ENCODE measurements around the gene OR10G4. TPM values are rescaled to one million over a fixed set of nuclear protein-coding genes. Genes with fewer than 3 reads are reported as not detected.

The OR10G4 gene
- total and polyA plus RNA-seq, 10 of the 15 experiments (the other 5 are each of a cell fraction or from before 2014, with no cell fraction given) = not detected

DNA sequence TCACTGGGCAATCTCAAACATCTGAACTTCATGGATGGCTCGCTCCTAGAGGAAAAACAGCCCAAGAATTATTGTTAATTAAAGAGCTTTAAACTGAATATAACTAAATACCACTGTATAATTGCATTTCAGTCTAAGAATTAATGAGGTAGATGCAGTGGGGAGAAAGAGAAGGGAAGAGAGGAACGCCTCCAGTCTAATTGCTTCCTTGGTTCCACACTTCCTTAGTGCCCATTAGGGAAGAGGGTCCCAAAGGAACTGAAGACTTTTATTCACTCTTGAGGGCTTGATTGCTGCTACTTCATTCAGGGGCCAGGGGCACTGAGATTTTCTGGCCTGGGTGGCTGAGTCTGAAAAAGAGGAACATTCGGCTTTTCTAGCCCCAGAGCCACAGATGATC lies 40.2 kb downstream of the OR10G4 start:
- 15% methylated on average over 3 of the region's 3 CpGs for WGBS (ENCODE audit: insufficient coverage, insufficient replicate concordance, low lambda C conversion rate, missing lambda C conversion rate)
- TF ChIP-seq POLR2AphosphoS5 (IDR thresholded peaks at IDR 0.05; ENCODE audit: low read length) = no peak
- TF ChIP-seq POLR2AphosphoS2 (IDR thresholded peaks at IDR 0.05; ENCODE audit: low read depth, low read length) = no peak
- no peak for TF ChIP-seq POU2F2 (IDR thresholded peaks at IDR 0.05; ENCODE audit: borderline replicate concordance, low read depth, low read length)
- no peak for TF ChIP-seq TBL1XR1 (IDR thresholded peaks at IDR 0.05; ENCODE audit: low read depth, low read length)
- no peak for TF ChIP-seq RUNX3 (IDR thresholded peaks at IDR 0.05; ENCODE audit: low read length)
- TF ChIP-seq HCFC1 (IDR thresholded peaks at IDR 0.05; ENCODE audit: low read length) = no peak
- TF ChIP-seq JUND (IDR thresholded peaks at IDR 0.05; ENCODE audit: low read depth, low read length) = no peak
- no peak for TF ChIP-seq ZNF384 (IDR thresholded peaks at IDR 0.05; ENCODE audit: borderline replicate concordance, low read depth, low read length)
- no peak for TF ChIP-seq NR2C2 (IDR thresholded peaks at IDR 0.05; ENCODE audit: borderline replicate concordance, control insufficient read depth, insufficient read length, low read depth)
- no peak for TF ChIP-seq SREBF2 (IDR thresholded peaks at IDR 0.05; ENCODE audit: low read length)
- TF ChIP-seq MYB (IDR thresholded peaks at IDR 0.05; ENCODE audit: borderline replicate concordance, low read depth, low read length) = no peak
- no peak for TF ChIP-seq GABPA (IDR thresholded peaks at IDR 0.05; ENCODE audit: low read depth)
- H4K20me1 ChIP-seq (ENCODE audit: control insufficient read depth, insufficient read depth) = no peaks in the 10 kb centered on the region
- no peaks in the 10 kb centered on the region for H3K36me3 ChIP-seq (ENCODE audit: control insufficient read depth in 2 of 2, insufficient read depth in 2 of 2, low read length in 1 of 2)
- RAD21 ChIA-PET (ENCODE audit: unreplicated experiment) = no interaction called here
- H3K4me2 ChIP-seq (ENCODE audit: control insufficient read depth, insufficient read depth) = no peak overlapping the region
- DNase-seq (ENCODE audit: low read depth, low spot score) (no peak), ATAC-seq (no peak), FAIRE-seq (no peak)
- SMC1A ChIA-PET (ENCODE audit: uncharacterized antibody, unreplicated experiment) = no interaction called here
- H3K4me3 ChIP-seq = no peak overlapping the region
- H3K27me3 ChIP-seq (replicated peaks in 1 of 2; ENCODE audit: control insufficient read depth in 2 of 2, insufficient read depth in 2 of 2, low read length in 1 of 2) = no peaks in the 10 kb centered on the region
- H3K79me2 ChIP-seq (ENCODE audit: control insufficient read depth, insufficient read depth, low read length) = no peaks in the 10 kb centered on the region
- no peak overlapping the region for H3K9ac ChIP-seq (ENCODE audit: control insufficient read depth, insufficient read depth, low read length)
- in situ Hi-C loops (cut with MboI) = no loop called here
- CTCF ChIA-PET = no interaction called here
- H3K9me3 ChIP-seq (replicated peaks; ENCODE audit: control insufficient read depth, insufficient read depth, low read length) = no peaks in the 10 kb centered on the region
- H3K4me1 ChIP-seq (ENCODE audit: control insufficient read depth, insufficient read depth, low read length) = no peaks in the 10 kb centered on the region
- POLR2A ChIA-PET = no interaction called here
- BruUV-seq (replicated peaks) = no TSS peak
- H3K27ac ChIP-seq (ENCODE audit: control insufficient read depth, insufficient read depth) = no peak overlapping the region
- intact Hi-C loops (cut with micrococcal nuclease; ENCODE audit: unreplicated experiment) = no loop called here
- no peak overlapping the region for H2AFZ ChIP-seq (ENCODE audit: control insufficient read depth, low read depth, low read length)

Other genes with a start within 250 kb of the OR10G4 start
Only the 7 nearest of the 14 such genes appear.
- gene OR4D5, start 73.4 kb upstream of the OR10G4 start, total RNA-seq (2014; rRNA removed) = not detected in 2 replicates
- not detected in 2 replicates for gene OR4D5, start 73.4 kb upstream of the OR10G4 start, total RNA-seq (2014; rRNA removed; fragmentation: Illumina TruSeq; extraction: Trizol)
- gene OR4D5, start 73.4 kb upstream of the OR10G4 start, total RNA-seq (2021) = not detected in 2 replicates
- not detected in 2 replicates for gene OR4D5, start 73.4 kb upstream of the OR10G4 start, polyA plus RNA-seq (2011; rRNA removed)
- not detected in 2 replicates for gene OR4D5, start 73.4 kb upstream of the OR10G4 start, polyA plus RNA-seq (2014; fragmentation: Illumina TruSeq; extraction: Trizol)
- not detected for gene OR4D5, start 73.4 kb upstream of the OR10G4 start, polyA plus RNA-seq (2014; fragmentation: Nextera tagmentation; extraction: Ambion mirVana)
- not detected in 2 replicates for gene OR4D5, start 73.4 kb upstream of the OR10G4 start, polyA plus RNA-seq (2014; rRNA removed)
- not detected for gene OR4D5, start 73.4 kb upstream of the OR10G4 start, polyA plus RNA-seq (2016; fragmentation: Nextera tagmentation; extraction: Ambion mirVana)
- not detected in 2 replicates for gene OR6T1, start 69.2 kb upstream of the OR10G4 start, total RNA-seq (2014; rRNA removed)
- not detected in 2 replicates for gene OR6T1, start 69.2 kb upstream of the OR10G4 start, total RNA-seq (2014; rRNA removed; fragmentation: Illumina TruSeq; extraction: Trizol)
- not detected in 2 replicates for gene OR6T1, start 69.2 kb upstream of the OR10G4 start, total RNA-seq (2021)
- gene OR6T1, start 69.2 kb upstream of the OR10G4 start, polyA plus RNA-seq (2011; rRNA removed) = not detected in 2 replicates
- gene OR6T1, start 69.2 kb upstream of the OR10G4 start, polyA plus RNA-seq (2014; fragmentation: Illumina TruSeq; extraction: Trizol) = not detected in 2 replicates
- gene OR6T1, start 69.2 kb upstream of the OR10G4 start, polyA plus RNA-seq (2014; fragmentation: Nextera tagmentation; extraction: Ambion mirVana) = not detected
- gene OR6T1, start 69.2 kb upstream of the OR10G4 start, polyA plus RNA-seq (2014; rRNA removed) = not detected in 2 replicates
- not detected for gene OR6T1, start 69.2 kb upstream of the OR10G4 start, polyA plus RNA-seq (2016; fragmentation: Nextera tagmentation; extraction: Ambion mirVana)
- gene OR10S1, start 35.2 kb upstream of the OR10G4 start, total RNA-seq (2014; rRNA removed) = not detected in 2 replicates
- not detected in 2 replicates for gene OR10S1, start 35.2 kb upstream of the OR10G4 start, total RNA-seq (2014; rRNA removed; fragmentation: Illumina TruSeq; extraction: Trizol)
- gene OR10S1, start 35.2 kb upstream of the OR10G4 start, total RNA-seq (2021) = not detected in 2 replicates
- not detected in 2 replicates for gene OR10S1, start 35.2 kb upstream of the OR10G4 start, polyA plus RNA-seq (2011; rRNA removed)
- not detected in 2 replicates for gene OR10S1, start 35.2 kb upstream of the OR10G4 start, polyA plus RNA-seq (2014; fragmentation: Illumina TruSeq; extraction: Trizol)
- not detected for gene OR10S1, start 35.2 kb upstream of the OR10G4 start, polyA plus RNA-seq (2014; fragmentation: Nextera tagmentation; extraction: Ambion mirVana)
- gene OR10S1, start 35.2 kb upstream of the OR10G4 start, polyA plus RNA-seq (2014; rRNA removed) = not detected in 2 replicates
- not detected for gene OR10S1, start 35.2 kb upstream of the OR10G4 start, polyA plus RNA-seq (2016; fragmentation: Nextera tagmentation; extraction: Ambion mirVana)
- gene OR10G6, start 17.8 kb upstream of the OR10G4 start, total RNA-seq (2014; rRNA removed) = not detected in 2 replicates
- not detected in 2 replicates for gene OR10G6, start 17.8 kb upstream of the OR10G4 start, total RNA-seq (2014; rRNA removed; fragmentation: Illumina TruSeq; extraction: Trizol)
- not detected in 2 replicates for gene OR10G6, start 17.8 kb upstream of the OR10G4 start, total RNA-seq (2021)
- not detected in 2 replicates for gene OR10G6, start 17.8 kb upstream of the OR10G4 start, polyA plus RNA-seq (2011; rRNA removed)
- not detected in 2 replicates for gene OR10G6, start 17.8 kb upstream of the OR10G4 start, polyA plus RNA-seq (2014; fragmentation: Illumina TruSeq; extraction: Trizol)
- gene OR10G6, start 17.8 kb upstream of the OR10G4 start, polyA plus RNA-seq (2014; fragmentation: Nextera tagmentation; extraction: Ambion mirVana) = not detected
- not detected in 2 replicates for gene OR10G6, start 17.8 kb upstream of the OR10G4 start, polyA plus RNA-seq (2014; rRNA removed)
- gene OR10G6, start 17.8 kb upstream of the OR10G4 start, polyA plus RNA-seq (2016; fragmentation: Nextera tagmentation; extraction: Ambion mirVana) = not detected
- gene OR10G9, start 10.0 kb downstream of the OR10G4 start, total RNA-seq (2014; rRNA removed) = not detected in 2 replicates
- gene OR10G9, start 10.0 kb downstream of the OR10G4 start, total RNA-seq (2014; rRNA removed; fragmentation: Illumina TruSeq; extraction: Trizol) = not detected in 2 replicates
- not detected in 2 replicates for gene OR10G9, start 10.0 kb downstream of the OR10G4 start, total RNA-seq (2021)
- gene OR10G9, start 10.0 kb downstream of the OR10G4 start, polyA plus RNA-seq (2011; rRNA removed) = not detected in 2 replicates
- gene OR10G9, start 10.0 kb downstream of the OR10G4 start, polyA plus RNA-seq (2014; fragmentation: Illumina TruSeq; extraction: Trizol) = not detected in 2 replicates
- not detected for gene OR10G9, start 10.0 kb downstream of the OR10G4 start, polyA plus RNA-seq (2014; fragmentation: Nextera tagmentation; extraction: Ambion mirVana)
- gene OR10G9, start 10.0 kb downstream of the OR10G4 start, polyA plus RNA-seq (2014; rRNA removed) = not detected in 2 replicates
- gene OR10G9, start 10.0 kb downstream of the OR10G4 start, polyA plus RNA-seq (2016; fragmentation: Nextera tagmentation; extraction: Ambion mirVana) = not detected
- gene OR10G8, start 13.8 kb downstream of the OR10G4 start, total RNA-seq (2014; rRNA removed) = not detected in 2 replicates
- not detected in 2 replicates for gene OR10G8, start 13.8 kb downstream of the OR10G4 start, total RNA-seq (2014; rRNA removed; fragmentation: Illumina TruSeq; extraction: Trizol)
- gene OR10G8, start 13.8 kb downstream of the OR10G4 start, total RNA-seq (2021) = not detected in 2 replicates
- gene OR10G8, start 13.8 kb downstream of the OR10G4 start, polyA plus RNA-seq (2011; rRNA removed) = not detected in 2 replicates
- gene OR10G8, start 13.8 kb downstream of the OR10G4 start, polyA plus RNA-seq (2014; fragmentation: Illumina TruSeq; extraction: Trizol) = not detected in 2 replicates
- gene OR10G8, start 13.8 kb downstream of the OR10G4 start, polyA plus RNA-seq (2014; fragmentation: Nextera tagmentation; extraction: Ambion mirVana) = not detected
- not detected in 2 replicates for gene OR10G8, start 13.8 kb downstream of the OR10G4 start, polyA plus RNA-seq (2014; rRNA removed)
- gene OR10G8, start 13.8 kb downstream of the OR10G4 start, polyA plus RNA-seq (2016; fragmentation: Nextera tagmentation; extraction: Ambion mirVana) = not detected
- gene OR10G7, start 28.3 kb downstream of the OR10G4 start, total RNA-seq (2014; rRNA removed) = not detected in 2 replicates
- gene OR10G7, start 28.3 kb downstream of the OR10G4 start, total RNA-seq (2014; rRNA removed; fragmentation: Illumina TruSeq; extraction: Trizol) = not detected in 2 replicates
- not detected in 2 replicates for gene OR10G7, start 28.3 kb downstream of the OR10G4 start, total RNA-seq (2021)
- gene OR10G7, start 28.3 kb downstream of the OR10G4 start, polyA plus RNA-seq (2011; rRNA removed) = not detected in 2 replicates
- gene OR10G7, start 28.3 kb downstream of the OR10G4 start, polyA plus RNA-seq (2014; fragmentation: Illumina TruSeq; extraction: Trizol) = not detected in 2 replicates
- gene OR10G7, start 28.3 kb downstream of the OR10G4 start, polyA plus RNA-seq (2014; fragmentation: Nextera tagmentation; extraction: Ambion mirVana) = not detected
- gene OR10G7, start 28.3 kb downstream of the OR10G4 start, polyA plus RNA-seq (2014; rRNA removed) = not detected in 2 replicates
- not detected for gene OR10G7, start 28.3 kb downstream of the OR10G4 start, polyA plus RNA-seq (2016; fragmentation: Nextera tagmentation; extraction: Ambion mirVana)